HepG2 (cell line): ENCODE data around the gene S1PR2. TPM values are rescaled to one million over a fixed set of nuclear protein-coding genes. Genes with fewer than 3 reads are reported as not detected.

Experiments used
- ATF2 ChIP-seq: sonication (generic); formaldehyde crosslinking; IDR thresholded peaks from 2 replicates; pipeline ENCODE4 v1.4.0; 2020; ENCODE audit warnings: missing genetic modification reagents
- FOXP1 ChIP-seq, 2 experiments: fragments of 450-650 bp in 1 of 2; IDR thresholded peaks; 2 replicates each; pipeline ENCODE4 v1.6.1; 2017 to 2018; ENCODE audit warnings: antibody characterized with exemption in 1 of 2
- IRF2 ChIP-seq: IDR thresholded peaks from 2 replicates; pipeline ENCODE4 v1.6.1; 2018; ENCODE audit warnings: missing genetic modification reagents, missing compliant biosample characterization
- ISX ChIP-seq: sonication (generic); formaldehyde crosslinking; conservative IDR thresholded peaks from 2 replicates; pipeline ENCODE4 v1.5.0; 2020; ENCODE audit warnings: missing genetic modification reagents
- RFXANK ChIP-seq: IDR thresholded peaks from 2 replicates; pipeline ENCODE4 v1.6.1; 2016
- SALL1 ChIP-seq: sonication (generic); formaldehyde crosslinking; IDR thresholded peaks from 2 replicates; pipeline ENCODE4 v1.8.0; 2022; ENCODE audit warnings: mild to moderate bottlenecking, missing genetic modification reagents
- ZGPAT ChIP-seq: IDR thresholded peaks from 2 replicates; pipeline ENCODE4 v1.6.1; 2016; ENCODE audit warnings: mild to moderate bottlenecking
- polyA plus RNA-seq, 8 experiments: library from polyadenylated mRNA; depleted of rRNA in 3 of 8; stranded (reverse) in 7 of 8; unstranded in 1 of 8; fragments of >200 nt; fragmentation: Illumina TruSeq in 4 of 8; extraction: Trizol in 4 of 8; gene quantifications; 2 replicates each; pipeline versions ENCODE4 v1.2.1 to v1.2.3, GENCODE V29; 2011 to 2016; ENCODE audit warnings: low read depth in 4 of 8, missing spikeins in 1 of 8, mixed read lengths in 1 of 8; ENCODE audit not compliant: insufficient read depth in 1 of 8
- total RNA-seq, 5 experiments: library from RNA; depleted of rRNA; stranded (reverse); fragments of >200 nt; fragmentation: Illumina TruSeq; extraction: Trizol; gene quantifications; 2 replicates each; pipeline ENCODE4 v1.2.3, GENCODE V29; 2016; ENCODE audit warnings: low read depth in 1 of 5
- TF ChIP-seq, protein P1 (sequence below): sonication (generic); formaldehyde crosslinking; IDR thresholded peaks from 2 replicates; pipeline ENCODE4 v1.9.0; 2021; ENCODE audit warnings: mild to moderate bottlenecking, missing genetic modification reagents
- TF ChIP-seq, protein P2 (sequence below): sonication (generic); IDR thresholded peaks from 2 replicates; pipeline ENCODE4 v1.6.1; 2016; ENCODE audit warnings: low read depth, borderline replicate concordance
- TF ChIP-seq, protein P3 (sequence below): sonication (generic); formaldehyde crosslinking; conservative IDR thresholded peaks from 2 replicates; pipeline ENCODE4 v1.4.0; 2020; ENCODE audit warnings: missing genetic modification reagents
- TF ChIP-seq, protein P4 (sequence below), 2 experiments: fragments of 450-650 bp in 1 of 2; sonication (generic) in 1 of 2; formaldehyde crosslinking; IDR thresholded peaks; 2 replicates each; pipeline versions ENCODE4 v1.5.0 to v1.8.0; 2020 to 2022; ENCODE audit warnings: mild to moderate bottlenecking in 1 of 2, missing genetic modification reagents in 1 of 2
- TF ChIP-seq, protein P5 (sequence below): sonication (generic); formaldehyde crosslinking; IDR thresholded peaks from 2 replicates; pipeline ENCODE4 v1.4.0; 2020; ENCODE audit warnings: missing genetic modification reagents

Gene S1PR2
- total and polyA plus RNA-seq, 2 of the 13 experiments (the other 11 are each of a cell fraction or from before 2014, with no cell fraction given): 0.91 to 1.3 TPM

GRCh38 chr19:10238172-10238783 lies 7.1 kb upstream of the S1PR2 start (continued):
- TF ChIP-seq, protein P1, sequence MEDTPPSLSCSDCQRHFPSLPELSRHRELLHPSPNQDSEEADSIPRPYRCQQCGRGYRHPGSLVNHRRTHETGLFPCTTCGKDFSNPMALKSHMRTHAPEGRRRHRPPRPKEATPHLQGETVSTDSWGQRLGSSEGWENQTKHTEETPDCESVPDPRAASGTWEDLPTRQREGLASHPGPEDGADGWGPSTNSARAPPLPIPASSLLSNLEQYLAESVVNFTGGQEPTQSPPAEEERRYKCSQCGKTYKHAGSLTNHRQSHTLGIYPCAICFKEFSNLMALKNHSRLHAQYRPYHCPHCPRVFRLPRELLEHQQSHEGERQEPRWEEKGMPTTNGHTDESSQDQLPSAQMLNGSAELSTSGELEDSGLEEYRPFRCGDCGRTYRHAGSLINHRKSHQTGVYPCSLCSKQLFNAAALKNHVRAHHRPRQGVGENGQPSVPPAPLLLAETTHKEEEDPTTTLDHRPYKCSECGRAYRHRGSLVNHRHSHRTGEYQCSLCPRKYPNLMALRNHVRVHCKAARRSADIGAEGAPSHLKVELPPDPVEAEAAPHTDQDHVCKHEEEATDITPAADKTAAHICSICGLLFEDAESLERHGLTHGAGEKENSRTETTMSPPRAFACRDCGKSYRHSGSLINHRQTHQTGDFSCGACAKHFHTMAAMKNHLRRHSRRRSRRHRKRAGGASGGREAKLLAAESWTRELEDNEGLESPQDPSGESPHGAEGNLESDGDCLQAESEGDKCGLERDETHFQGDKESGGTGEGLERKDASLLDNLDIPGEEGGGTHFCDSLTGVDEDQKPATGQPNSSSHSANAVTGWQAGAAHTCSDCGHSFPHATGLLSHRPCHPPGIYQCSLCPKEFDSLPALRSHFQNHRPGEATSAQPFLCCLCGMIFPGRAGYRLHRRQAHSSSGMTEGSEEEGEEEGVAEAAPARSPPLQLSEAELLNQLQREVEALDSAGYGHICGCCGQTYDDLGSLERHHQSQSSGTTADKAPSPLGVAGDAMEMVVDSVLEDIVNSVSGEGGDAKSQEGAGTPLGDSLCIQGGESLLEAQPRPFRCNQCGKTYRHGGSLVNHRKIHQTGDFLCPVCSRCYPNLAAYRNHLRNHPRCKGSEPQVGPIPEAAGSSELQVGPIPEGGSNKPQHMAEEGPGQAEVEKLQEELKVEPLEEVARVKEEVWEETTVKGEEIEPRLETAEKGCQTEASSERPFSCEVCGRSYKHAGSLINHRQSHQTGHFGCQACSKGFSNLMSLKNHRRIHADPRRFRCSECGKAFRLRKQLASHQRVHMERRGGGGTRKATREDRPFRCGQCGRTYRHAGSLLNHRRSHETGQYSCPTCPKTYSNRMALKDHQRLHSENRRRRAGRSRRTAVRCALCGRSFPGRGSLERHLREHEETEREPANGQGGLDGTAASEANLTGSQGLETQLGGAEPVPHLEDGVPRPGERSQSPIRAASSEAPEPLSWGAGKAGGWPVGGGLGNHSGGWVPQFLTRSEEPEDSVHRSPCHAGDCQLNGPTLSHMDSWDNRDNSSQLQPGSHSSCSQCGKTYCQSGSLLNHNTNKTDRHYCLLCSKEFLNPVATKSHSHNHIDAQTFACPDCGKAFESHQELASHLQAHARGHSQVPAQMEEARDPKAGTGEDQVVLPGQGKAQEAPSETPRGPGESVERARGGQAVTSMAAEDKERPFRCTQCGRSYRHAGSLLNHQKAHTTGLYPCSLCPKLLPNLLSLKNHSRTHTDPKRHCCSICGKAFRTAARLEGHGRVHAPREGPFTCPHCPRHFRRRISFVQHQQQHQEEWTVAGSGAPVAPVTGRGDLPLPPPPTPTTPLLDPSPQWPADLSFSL (CRISPR knock-in tag): no peak
- TF ChIP-seq, protein P2, sequence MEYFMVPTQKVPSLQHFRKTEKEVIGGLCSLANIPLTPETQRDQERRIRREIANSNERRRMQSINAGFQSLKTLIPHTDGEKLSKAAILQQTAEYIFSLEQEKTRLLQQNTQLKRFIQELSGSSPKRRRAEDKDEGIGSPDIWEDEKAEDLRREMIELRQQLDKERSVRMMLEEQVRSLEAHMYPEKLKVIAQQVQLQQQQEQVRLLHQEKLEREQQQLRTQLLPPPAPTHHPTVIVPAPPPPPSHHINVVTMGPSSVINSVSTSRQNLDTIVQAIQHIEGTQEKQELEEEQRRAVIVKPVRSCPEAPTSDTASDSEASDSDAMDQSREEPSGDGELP: peak; percentile 85; the same call in 1 of the 2 replicates
- TF ChIP-seq ATF2 (CRISPR knock-in tag) (peak; percentile 54; the same call in 1 of the 2 replicates), IRF2 (CRISPR knock-in tag) (peak; percentile 47), ZGPAT (CRISPR knock-in tag) (0 out of 2 replicates have a peak, but pooled peaks have one; percentile 44), SALL1 (peak; percentile 72), RFXANK (CRISPR knock-in tag) (no peak), ISX (no peak), FOXP1 (IDR thresholded peaks at IDR 0.05) (no peak), FOXP1 (CRISPR knock-in tag; IDR thresholded peaks at IDR 0.05) (peak; percentile 83)
- TF ChIP-seq, protein P3, sequence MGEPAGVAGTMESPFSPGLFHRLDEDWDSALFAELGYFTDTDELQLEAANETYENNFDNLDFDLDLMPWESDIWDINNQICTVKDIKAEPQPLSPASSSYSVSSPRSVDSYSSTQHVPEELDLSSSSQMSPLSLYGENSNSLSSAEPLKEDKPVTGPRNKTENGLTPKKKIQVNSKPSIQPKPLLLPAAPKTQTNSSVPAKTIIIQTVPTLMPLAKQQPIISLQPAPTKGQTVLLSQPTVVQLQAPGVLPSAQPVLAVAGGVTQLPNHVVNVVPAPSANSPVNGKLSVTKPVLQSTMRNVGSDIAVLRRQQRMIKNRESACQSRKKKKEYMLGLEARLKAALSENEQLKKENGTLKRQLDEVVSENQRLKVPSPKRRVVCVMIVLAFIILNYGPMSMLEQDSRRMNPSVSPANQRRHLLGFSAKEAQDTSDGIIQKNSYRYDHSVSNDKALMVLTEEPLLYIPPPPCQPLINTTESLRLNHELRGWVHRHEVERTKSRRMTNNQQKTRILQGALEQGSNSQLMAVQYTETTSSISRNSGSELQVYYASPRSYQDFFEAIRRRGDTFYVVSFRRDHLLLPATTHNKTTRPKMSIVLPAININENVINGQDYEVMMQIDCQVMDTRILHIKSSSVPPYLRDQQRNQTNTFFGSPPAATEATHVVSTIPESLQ (CRISPR knock-in tag): no peak
- TF ChIP-seq, protein P4, sequence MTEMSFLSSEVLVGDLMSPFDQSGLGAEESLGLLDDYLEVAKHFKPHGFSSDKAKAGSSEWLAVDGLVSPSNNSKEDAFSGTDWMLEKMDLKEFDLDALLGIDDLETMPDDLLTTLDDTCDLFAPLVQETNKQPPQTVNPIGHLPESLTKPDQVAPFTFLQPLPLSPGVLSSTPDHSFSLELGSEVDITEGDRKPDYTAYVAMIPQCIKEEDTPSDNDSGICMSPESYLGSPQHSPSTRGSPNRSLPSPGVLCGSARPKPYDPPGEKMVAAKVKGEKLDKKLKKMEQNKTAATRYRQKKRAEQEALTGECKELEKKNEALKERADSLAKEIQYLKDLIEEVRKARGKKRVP (CRISPR knock-in tag; IDR thresholded peaks at IDR 0.05): peak in 1 of 2 experiments; percentile 57; a peak in 2 of 4 replicates
- TF ChIP-seq, protein P5, sequence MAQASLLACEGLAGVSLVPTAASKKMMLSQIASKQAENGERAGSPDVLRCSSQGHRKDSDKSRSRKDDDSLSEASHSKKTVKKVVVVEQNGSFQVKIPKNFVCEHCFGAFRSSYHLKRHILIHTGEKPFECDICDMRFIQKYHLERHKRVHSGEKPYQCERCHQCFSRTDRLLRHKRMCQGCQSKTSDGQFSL (CRISPR knock-in tag): no peak
